PC-9 (cell line): ENCODE data around the gene UBE2QL1.

ENCODE experiments used
- CTCF ChIP-seq: fragments of 200-600 bp; sonication (generic); conservative IDR thresholded peaks from 2 replicates; pipeline ENCODE4 v1.6.1; 2017; ENCODE audit warnings: mixed run types, antibody characterized with exemption, mild to moderate bottlenecking, moderate library complexity
- EZH2 ChIP-seq: fragments of 200-600 bp; sonication (generic); IDR thresholded peaks from 2 replicates; pipeline ENCODE4 v1.8.0; 2017; ENCODE audit warnings: antibody characterized with exemption, low read depth

DNA sequence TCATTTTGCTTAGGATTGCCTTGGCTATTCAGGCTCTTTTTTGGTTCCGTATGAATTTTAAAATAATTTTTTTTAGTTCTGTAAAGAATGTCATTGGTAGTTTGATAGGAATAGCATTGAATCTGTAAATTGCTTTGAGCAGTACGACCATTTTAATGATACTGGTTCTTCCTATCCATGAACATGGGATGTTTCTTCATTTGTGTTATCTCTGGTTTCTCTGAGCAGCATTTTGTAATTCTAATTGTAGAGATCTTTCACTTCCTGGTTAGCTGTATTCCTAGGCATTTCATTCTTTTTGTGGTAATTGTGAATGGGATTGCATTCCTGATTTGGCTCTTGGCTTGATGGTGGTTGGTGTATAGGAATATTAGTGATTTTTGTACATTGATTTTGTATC lies 6.3 kb upstream of the UBE2QL1 start:
- TF ChIP-seq CTCF (no peak), EZH2 (no peak)
